ENCODE measurements around the gene PPARGC1A. TPM values are rescaled to one million over a fixed set of nuclear protein-coding genes. Genes with fewer than 3 reads are reported as not detected.

PPARGC1A gene
- total and polyA plus RNA-seq, 2 experiments from 2014 or later = 17.7 to 42.3 TPM

DNA sequence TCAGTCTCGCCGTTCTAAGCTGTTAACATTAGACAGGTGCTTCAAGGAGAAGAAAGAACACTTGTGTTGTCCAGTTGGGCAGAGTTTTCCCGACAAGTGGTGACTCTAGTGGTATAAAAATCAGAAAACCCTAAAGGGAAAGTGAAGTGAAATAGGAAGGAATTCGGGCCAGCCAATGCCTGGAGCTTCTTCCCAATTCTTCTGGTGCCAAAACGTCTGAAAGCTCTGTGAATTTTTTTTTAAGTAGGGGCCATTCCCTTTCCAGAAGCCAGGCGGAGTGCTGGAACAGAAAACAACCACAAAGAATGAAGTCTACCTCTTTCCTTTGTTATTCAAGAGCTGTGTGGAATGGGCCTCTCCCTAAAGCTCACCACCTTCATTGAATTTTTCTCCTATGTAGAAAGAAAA is 43.1 kb upstream of the PPARGC1A start:
- Histone ChIP-seq H3K9me3 (ENCODE audit: low read depth) (no peaks in the 10 kb centered on the region), H3K27ac (no peak overlapping the region), H3K4me1 (ENCODE audit: low read depth) (peaks cover 20% of the 10 kb centered on the region), H3K4me3 (no peak overlapping the region), H3K36me3 (no peaks in the 10 kb centered on the region), H3K27me3 (no peaks in the 10 kb centered on the region)
- TF ChIP-seq CTCF (IDR thresholded peaks at IDR 0.05; ENCODE audit: low read depth, low read length) = peak; percentile 59
- peak in 1 of 2 donors; percentile 63 for DNase-seq (ENCODE audit: low read depth in 1 of 2, low spot score in 1 of 2)

DNA sequence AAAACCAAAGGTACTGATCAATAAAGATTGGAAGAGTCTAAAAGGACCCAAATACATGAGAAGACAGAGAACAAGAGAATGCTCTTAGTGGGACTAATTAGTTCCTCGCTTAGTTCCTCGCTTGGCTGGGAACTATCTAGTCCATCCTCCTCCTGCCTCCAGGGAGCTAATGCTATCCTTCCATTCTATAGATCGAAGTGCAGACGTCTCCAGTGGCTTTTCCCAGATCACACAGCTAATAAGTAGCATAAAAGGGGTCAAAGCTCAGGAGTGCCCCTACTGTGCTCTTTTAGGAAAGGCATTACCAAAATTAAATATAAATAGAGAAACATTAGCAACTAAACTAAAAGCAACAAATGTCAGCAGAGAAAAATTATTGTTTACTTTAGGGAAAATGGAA is 42.3 kb upstream of the PPARGC1A start:
- H3K36me3 ChIP-seq = no peaks in the 10 kb centered on the region
- no peaks in the 10 kb centered on the region for H3K9me3 ChIP-seq (ENCODE audit: low read depth)
- no peak overlapping the region for H3K4me3 ChIP-seq
- no peak for TF ChIP-seq CTCF (IDR thresholded peaks at IDR 0.05; ENCODE audit: low read depth, low read length)
- H3K4me1 ChIP-seq (ENCODE audit: low read depth) = peaks cover 20% of the 10 kb centered on the region
- DNase-seq (ENCODE audit: low read depth in 1 of 2, low spot score in 1 of 2) = no peak
- H3K27ac ChIP-seq = no peak overlapping the region
- no peaks in the 10 kb centered on the region for H3K27me3 ChIP-seq

DNA sequence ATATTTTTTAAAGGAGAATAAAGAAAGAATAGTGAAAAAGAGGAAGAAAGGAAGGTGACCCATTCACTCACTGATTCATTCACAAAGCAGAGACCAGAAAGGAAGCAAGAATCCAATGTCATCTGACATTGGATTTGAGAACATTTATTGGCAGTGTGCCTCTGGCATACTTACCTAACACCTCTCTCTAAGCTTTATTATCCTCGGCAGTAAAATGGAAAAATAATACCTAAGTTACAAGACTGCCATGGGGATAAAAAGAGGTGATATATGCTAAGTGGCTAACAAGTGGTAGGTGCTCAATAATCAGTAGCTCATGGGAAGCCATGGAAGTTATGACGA is 41.6 kb upstream of the PPARGC1A start:
- Histone ChIP-seq H3K27ac (peak overlapping the region; percentile 79), H3K36me3 (no peaks in the 10 kb centered on the region), H3K9me3 (ENCODE audit: low read depth) (no peaks in the 10 kb centered on the region), H3K4me1 (ENCODE audit: low read depth) (peaks cover 20% of the 10 kb centered on the region), H3K27me3 (no peaks in the 10 kb centered on the region), H3K4me3 (no peak overlapping the region)
- TF ChIP-seq CTCF (IDR thresholded peaks at IDR 0.05; ENCODE audit: low read depth, low read length) = no peak
- no peak for DNase-seq (ENCODE audit: low read depth in 1 of 2, low spot score in 1 of 2)

DNA sequence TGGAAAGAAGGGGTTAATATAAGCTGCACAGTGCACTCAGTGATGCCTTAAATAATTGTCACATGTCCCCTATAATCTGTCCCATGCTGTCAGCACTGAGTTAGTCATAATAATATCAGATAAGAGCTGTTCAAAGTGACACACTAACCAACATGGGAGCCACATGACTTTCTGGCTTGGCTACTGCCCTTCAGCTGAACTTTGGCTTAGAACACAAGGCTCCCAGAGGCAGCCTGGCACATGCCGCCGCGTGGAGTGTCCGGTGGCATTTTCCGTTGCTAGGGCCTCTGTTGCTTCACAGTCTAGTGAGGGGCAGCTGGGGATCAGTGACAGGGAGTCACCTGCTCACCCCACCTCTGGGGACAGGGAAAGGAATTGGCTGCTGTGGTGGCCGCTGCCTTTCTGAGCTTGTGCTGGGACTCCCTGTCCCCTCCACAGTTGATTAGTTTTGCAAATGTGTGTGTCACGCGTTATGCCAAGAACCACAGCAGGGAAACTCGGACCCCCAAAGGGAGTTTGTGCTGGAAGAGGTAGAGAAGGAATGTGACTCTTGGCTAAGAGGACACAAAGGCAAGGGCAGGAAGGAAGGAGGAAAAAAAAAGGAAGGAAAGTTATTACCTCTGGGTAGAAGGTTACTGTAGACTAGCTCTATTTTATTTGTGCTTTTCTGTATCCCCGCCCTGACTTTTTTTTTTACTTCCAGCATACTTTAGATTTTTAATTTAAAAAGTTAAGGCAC is 41.1 kb upstream of the PPARGC1A start:
- Histone ChIP-seq H3K9me3 (ENCODE audit: low read depth) (no peaks in the 10 kb centered on the region), H3K27me3 (no peaks in the 10 kb centered on the region), H3K4me3 (no peak overlapping the region), H3K4me1 (ENCODE audit: low read depth) (peaks cover 20% of the 10 kb centered on the region), H3K27ac (peak overlapping the region; percentile 79), H3K36me3 (no peaks in the 10 kb centered on the region)
- no peak for TF ChIP-seq CTCF (IDR thresholded peaks at IDR 0.05; ENCODE audit: low read depth, low read length)
- peak; percentile 56 to 70 for DNase-seq (ENCODE audit: low read depth in 1 of 2, low spot score in 1 of 2)

GRCh38 chr4:23929248-23929647 is 39.4 kb upstream of the PPARGC1A start:
- Histone ChIP-seq H3K27me3 (no peaks in the 10 kb centered on the region), H3K36me3 (no peaks in the 10 kb centered on the region), H3K4me3 (no peak overlapping the region), H3K9me3 (ENCODE audit: low read depth) (no peaks in the 10 kb centered on the region), H3K27ac (no peak overlapping the region), H3K4me1 (ENCODE audit: low read depth) (peaks cover 20% of the 10 kb centered on the region)
- no peak for TF ChIP-seq CTCF (IDR thresholded peaks at IDR 0.05; ENCODE audit: low read depth, low read length)
- DNase-seq (ENCODE audit: low read depth in 1 of 2, low spot score in 1 of 2) = peak in 1 of 2 donors; percentile 8
